K562 (cell line): ENCODE results near the gene A1BG. TPM values are rescaled to one million over a fixed set of nuclear protein-coding genes. Genes with fewer than 3 reads are reported as not detected.

Experiments used
- BACH1 ChIP-seq: fragments of 200-800 bp; sonication (Bioruptor generic); IDR thresholded peaks from 2 replicates; pipeline ENCODE4 v1.6.1; 2016; ENCODE audit warnings: missing genetic modification characterization, missing compliant biosample characterization
- BCOR ChIP-seq: fragments of 450-650 bp; IDR thresholded peaks from 2 replicates; pipeline ENCODE4 v1.6.1; 2016
- BRD9 ChIP-seq: fragments of 450-650 bp; IDR thresholded peaks from 2 replicates; pipeline ENCODE4 v1.6.1; 2018; ENCODE audit warnings: low read depth; ENCODE audit not compliant: partially characterized antibody
- CCNT2 ChIP-seq: IDR thresholded peaks from 2 replicates; pipeline ENCODE4 v1.6.1; 2011; ENCODE audit warnings: borderline replicate concordance, low read depth, mild to moderate bottlenecking, moderate library complexity, mixed read lengths, low read length; ENCODE audit not compliant: insufficient read length; ENCODE audit errors: extremely low read depth
- ESRRA ChIP-seq: fragments of 450-650 bp; IDR thresholded peaks from 2 replicates; pipeline ENCODE4 v1.6.1; 2014; ENCODE audit warnings: low read depth, mild to moderate bottlenecking, moderate library complexity, borderline replicate concordance
- HDAC1 ChIP-seq, 2 experiments: fragments of 450-650 bp; IDR thresholded peaks; 2 replicates each; pipeline ENCODE4 v1.6.1; 2016 to 2017; ENCODE audit warnings: inconsistent platforms in 1 of 2, mild to moderate bottlenecking in 1 of 2, moderate library complexity in 1 of 2
- HMG20A ChIP-seq: fragments of 450-650 bp; formaldehyde crosslinking; conservative IDR thresholded peaks from 2 replicates; pipeline ENCODE4 v1.4.0; 2020; ENCODE audit warnings: mild to moderate bottlenecking, mixed read lengths
- KAT7 ChIP-seq: sonication (generic); formaldehyde crosslinking; IDR thresholded peaks from 2 replicates; pipeline ENCODE4 v1.8.0; 2022; ENCODE audit warnings: missing genetic modification reagents, mild to moderate bottlenecking, borderline replicate concordance
- KDM5B ChIP-seq: fragments of 200-600 bp; sonication (generic); IDR thresholded peaks from 2 replicates; pipeline ENCODE4 v1.6.1; 2012; ENCODE audit warnings: low read depth, mild to moderate bottlenecking, moderate library complexity, low read length, control low read depth, inconsistent platforms; ENCODE audit not compliant: insufficient replicate concordance
- MBD2 ChIP-seq: sonication (generic); IDR thresholded peaks from 2 replicates; pipeline ENCODE4 v1.6.1; 2016; ENCODE audit warnings: low read depth, borderline replicate concordance
- MTA1 ChIP-seq: fragments of 450-650 bp; IDR thresholded peaks from 2 replicates; pipeline ENCODE4 v1.6.1; 2017; ENCODE audit warnings: borderline replicate concordance
- MTA2 ChIP-seq: fragments of 450-650 bp; IDR thresholded peaks from 2 replicates; pipeline ENCODE4 v1.6.1; 2016; ENCODE audit warnings: low read depth
- NONO ChIP-seq, 2 experiments: fragments of 200-400 bp in 1 of 2; fragments of 450-650 bp in 1 of 2; formaldehyde crosslinking in 1 of 2; IDR thresholded peaks; 2 replicates each; pipeline ENCODE4 v1.6.1; 2017; ENCODE audit warnings: low read depth in 2 of 2, mild to moderate bottlenecking in 2 of 2, moderate library complexity in 2 of 2, low read length in 1 of 2
- NR2C2 ChIP-seq, 2 experiments: fragments of 200-800 bp in 1 of 2; sonication (Bioruptor generic) in 1 of 2; sonication (generic) in 1 of 2; formaldehyde crosslinking in 1 of 2; IDR thresholded peaks; 2 replicates each; pipeline versions ENCODE4 v1.6.1 to v1.8.0; 2016 to 2022; ENCODE audit warnings: mild to moderate bottlenecking in 1 of 2, missing compliant biosample characterization in 1 of 2, missing genetic modification characterization in 1 of 2, missing genetic modification reagents in 1 of 2
- OTX1 ChIP-seq: fragments of 450-650 bp; formaldehyde crosslinking; IDR thresholded peaks from 2 replicates; pipeline ENCODE4 v1.4.0; 2022; ENCODE audit warnings: mild to moderate bottlenecking
- PHB2 ChIP-seq: fragments of 450-650 bp; IDR thresholded peaks from 2 replicates; pipeline ENCODE4 v1.6.1; 2017; ENCODE audit warnings: low read depth
- PML ChIP-seq: IDR thresholded peaks from 2 replicates; pipeline ENCODE4 v1.6.1; 2012; ENCODE audit warnings: low read length, inconsistent platforms
- RBFOX2 ChIP-seq: fragments of 200-400 bp; formaldehyde crosslinking; IDR thresholded peaks from 2 replicates; pipeline ENCODE4 v1.6.1; 2017; ENCODE audit warnings: low read depth, mild to moderate bottlenecking, low read length, moderate library complexity
- RNF219 ChIP-seq: fragments of 250-450 bp; sonication (Bioruptor Pico); IDR thresholded peaks from 2 replicates; pipeline ENCODE4 v1.5.0; 2022; ENCODE audit warnings: mild to moderate bottlenecking
- TBP ChIP-seq: optimal IDR thresholded peaks from 2 replicates; pipeline ENCODE3; 2011; ENCODE audit warnings: low read depth, low read length, improper control_type of control experiment
- ZNF717 ChIP-seq: fragments of 250-450 bp; sonication (Bioruptor Pico); IDR thresholded peaks from 2 replicates; pipeline ENCODE4 v1.5.0; 2021
- ZNF778 ChIP-seq: fragments of 450-650 bp; formaldehyde crosslinking; IDR thresholded peaks from 2 replicates; pipeline ENCODE4 v1.4.0; 2020; ENCODE audit warnings: mild to moderate bottlenecking, moderate library complexity
- polyA plus RNA-seq, 8 experiments: library from polyadenylated mRNA; depleted of rRNA in 4 of 8; stranded (reverse) in 5 of 8; unstranded in 3 of 8; fragments of >200 nt; fragmentation: Nextera tagmentation in 2 of 8; fragmentation: Illumina TruSeq in 1 of 8; extraction: Ambion mirVana in 2 of 8; extraction: Trizol in 1 of 8; gene quantifications; 2 replicates each; pipeline versions ENCODE4 v1.2.1 to v1.2.3, GENCODE V29; 2011 to 2014; ENCODE audit warnings: inconsistent platforms in 1 of 8, missing spikeins in 1 of 8
- total RNA-seq, 7 experiments: library from RNA; depleted of rRNA in 6 of 7; stranded (reverse); fragments of >200 nt in 6 of 7; fragmentation: Illumina TruSeq in 2 of 7; extraction: Trizol in 2 of 7; gene quantifications; 2 replicates each; pipeline versions ENCODE4 v1.2.1 to v1.2.3, GENCODE V29; 2011 to 2021; ENCODE audit warnings: low replicate concordance in 1 of 7
- TF ChIP-seq, protein P1 (sequence below): fragments of 450-650 bp; IDR thresholded peaks from 2 replicates; pipeline ENCODE4 v1.6.1; 2016; ENCODE audit warnings: antibody characterized with exemption
- TF ChIP-seq, protein P2 (sequence below): sonication (generic); formaldehyde crosslinking; IDR thresholded peaks from 2 replicates; pipeline ENCODE4 v1.9.0; 2022; ENCODE audit warnings: mild to moderate bottlenecking, missing genetic modification reagents

A1BG gene
- total and polyA plus RNA-seq, 9 of the 15 experiments (the other 6 are each of a cell fraction or from before 2014, with no cell fraction given) = 0.10 to 19.8 (median 2.6) TPM

- TF ChIP-seq, protein P1, sequence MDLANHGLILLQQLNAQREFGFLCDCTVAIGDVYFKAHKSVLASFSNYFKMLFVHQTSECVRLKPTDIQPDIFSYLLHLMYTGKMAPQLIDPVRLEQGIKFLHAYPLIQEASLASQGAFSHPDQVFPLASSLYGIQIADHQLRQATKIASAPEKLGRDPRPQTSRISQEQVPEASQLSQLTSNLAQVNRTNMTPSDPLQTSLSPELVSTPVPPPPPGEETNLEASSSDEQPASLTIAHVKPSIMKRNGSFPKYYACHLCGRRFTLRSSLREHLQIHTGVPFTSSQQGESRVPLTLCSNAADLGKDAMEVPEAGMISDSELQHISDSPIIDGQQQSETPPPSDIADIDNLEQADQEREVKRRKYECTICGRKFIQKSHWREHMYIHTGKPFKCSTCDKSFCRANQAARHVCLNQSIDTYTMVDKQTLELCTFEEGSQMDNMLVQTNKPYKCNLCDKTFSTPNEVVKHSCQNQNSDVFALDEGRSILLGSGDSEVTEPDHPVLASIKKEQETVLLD = 0 out of 2 replicates have a peak, but pooled peaks have one; percentile 77
- peak; percentile 68; the same call in 1 of the 2 replicates for TF ChIP-seq KAT7 (CRISPR knock-in tag)
- no peak for TF ChIP-seq MTA2
- TF ChIP-seq ZNF717 (CRISPR knock-in tag) = no peak
- TF ChIP-seq ZNF778 (CRISPR knock-in tag) = no peak
- TF ChIP-seq MTA1 = peak; percentile 59; the same call in 1 of the 2 replicates
- TF ChIP-seq MBD2 = peak; percentile 90
- TF ChIP-seq OTX1 (CRISPR knock-in tag) = peak; percentile 74; the same call in 1 of the 2 replicates
- TF ChIP-seq PML = peak; percentile 73
- TF ChIP-seq RBFOX2 = peak; percentile 100
- peak in 1 of 2 experiments; percentile 99; a peak in 2 of 4 replicates for TF ChIP-seq HDAC1 (IDR thresholded peaks at IDR 0.05)
- no peak for TF ChIP-seq HMG20A (CRISPR knock-in tag)
- no peak for TF ChIP-seq PHB2
- TF ChIP-seq NONO (IDR thresholded peaks at IDR 0.05; ENCODE audit: low read depth in 2 of 2, low read length in 1 of 2) = peak in 1 of 2 experiments; percentile 18; a peak in 1 of 4 replicates
- TF ChIP-seq BRD9 = no peak
- no peak for TF ChIP-seq RNF219 (CRISPR knock-in tag)
- TF ChIP-seq TBP = peak; percentile 93
- TF ChIP-seq, protein P2, sequence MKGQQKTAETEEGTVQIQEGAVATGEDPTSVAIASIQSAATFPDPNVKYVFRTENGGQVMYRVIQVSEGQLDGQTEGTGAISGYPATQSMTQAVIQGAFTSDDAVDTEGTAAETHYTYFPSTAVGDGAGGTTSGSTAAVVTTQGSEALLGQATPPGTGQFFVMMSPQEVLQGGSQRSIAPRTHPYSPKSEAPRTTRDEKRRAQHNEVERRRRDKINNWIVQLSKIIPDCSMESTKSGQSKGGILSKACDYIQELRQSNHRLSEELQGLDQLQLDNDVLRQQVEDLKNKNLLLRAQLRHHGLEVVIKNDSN (CRISPR knock-in tag) = peak; percentile 53
- peak; percentile 82 for TF ChIP-seq NR2C2 (CRISPR knock-in tag; IDR thresholded peaks at IDR 0.05)
- peak; percentile 94 for TF ChIP-seq NR2C2 (tag; IDR thresholded peaks at IDR 0.05)
- peak; percentile 61; the same call in 1 of the 2 replicates for TF ChIP-seq ESRRA
- peak; percentile 48 for TF ChIP-seq CCNT2
- TF ChIP-seq BCOR = peak; percentile 79
- TF ChIP-seq BACH1 (tag) = no peak
- TF ChIP-seq KDM5B = peak; percentile 90
These were observed 48.0 kb downstream of the A1BG start, which contains the start of gene ERVK3-1 (continued) for GRCh38 chr19:58305065-58305931.
